Measurements from ENCODE around the gene TCEA2. TPM values are rescaled to one million over a fixed set of nuclear protein-coding genes. Genes with fewer than 3 reads are reported as not detected.

The TCEA2 gene
- total and polyA plus RNA-seq, 2 of the 13 experiments (the other 11 are each of a cell fraction or from before 2014, with no cell fraction given), result 28.1 to 33.7 TPM

- TF ChIP-seq CEBPZ (IDR thresholded peaks at IDR 0.05; ENCODE audit: low read length) (no peak), NCOA2 (CRISPR knock-in tag; IDR thresholded peaks at IDR 0.05) (peak; percentile 27; the same call in 1 of the 2 replicates), ZSCAN31 (CRISPR knock-in tag; IDR thresholded peaks at IDR 0.05; ENCODE audit: low read depth) (no peak; the same call in 1 of the 2 replicates), ARNTL (CRISPR knock-in tag; IDR thresholded peaks at IDR 0.05) (no peak), SRSF9 (IDR thresholded peaks at IDR 0.05; ENCODE audit: borderline replicate concordance, insufficient read depth, low read depth, low read length, poor library complexity, severe bottlenecking) (no peak), BCL3 (CRISPR knock-in tag; IDR thresholded peaks at IDR 0.05) (0 out of 2 replicates have a peak, but pooled peaks have one; percentile 40), GTF3A (CRISPR knock-in tag; conservative IDR thresholded peaks at IDR 0.05) (no peak), ZNF3 (CRISPR knock-in tag; IDR thresholded peaks at IDR 0.05) (no peak), ZBTB26 (CRISPR knock-in tag; IDR thresholded peaks at IDR 0.05; ENCODE audit: borderline replicate concordance) (0 out of 2 replicates have a peak, but pooled peaks have one; percentile 28), DR1 (CRISPR knock-in tag; IDR thresholded peaks at IDR 0.05) (no peak), ZNF607 (CRISPR knock-in tag; IDR thresholded peaks at IDR 0.05; ENCODE audit: borderline replicate concordance) (0 out of 2 replicates have a peak, but pooled peaks have one; percentile 17), LRRFIP1 (CRISPR knock-in tag; conservative IDR thresholded peaks at IDR 0.05) (no peak), CENPX (CRISPR knock-in tag; IDR thresholded peaks at IDR 0.05) (no peak), MEIS1 (CRISPR knock-in tag; IDR thresholded peaks at IDR 0.05; ENCODE audit: borderline replicate concordance) (peak; percentile 45; the same call in 1 of the 2 replicates), RAD51 (IDR thresholded peaks at IDR 0.05; ENCODE audit: borderline replicate concordance) (no peak), ZNF597 (CRISPR knock-in tag; IDR thresholded peaks at IDR 0.05) (no peak), NCOR1 (IDR thresholded peaks at IDR 0.05; ENCODE audit: borderline replicate concordance, low read length) (no peak), E2F2 (CRISPR knock-in tag; IDR thresholded peaks at IDR 0.05; ENCODE audit: borderline replicate concordance) (0 out of 2 replicates have a peak, but pooled peaks have one; percentile 44)
These were observed 6.7 kb downstream of the TCEA2 start (continued) for GRCh38 chr20:64069614-64070243.
